HT-29 (cell line): ENCODE data around the gene FAM98C. TPM values are rescaled to one million over a fixed set of nuclear protein-coding genes. Genes with fewer than 3 reads are reported as not detected.
"Not testable (repeated sequence)": the region's sequence is repeated elsewhere in the genome, so short reads cannot be mapped to it uniquely, and the experiment has no call there.

Experiments used
- DNase-seq: peaks from one replicate; pipeline ENCODE4 v3.0.0-alpha.2; 2015; ENCODE audit warnings: low spot score
- total RNA-seq: library from RNA; depleted of rRNA; stranded (reverse); fragments of >200 nt; shearing (Covaris generic); gene quantifications from 2 replicates; pipeline ENCODE4 v1.2.3, GENCODE V29; 2014

The FAM98C gene
- total RNA-seq, 1 experiment from 2014 or later = 49.5 TPM

DNA sequence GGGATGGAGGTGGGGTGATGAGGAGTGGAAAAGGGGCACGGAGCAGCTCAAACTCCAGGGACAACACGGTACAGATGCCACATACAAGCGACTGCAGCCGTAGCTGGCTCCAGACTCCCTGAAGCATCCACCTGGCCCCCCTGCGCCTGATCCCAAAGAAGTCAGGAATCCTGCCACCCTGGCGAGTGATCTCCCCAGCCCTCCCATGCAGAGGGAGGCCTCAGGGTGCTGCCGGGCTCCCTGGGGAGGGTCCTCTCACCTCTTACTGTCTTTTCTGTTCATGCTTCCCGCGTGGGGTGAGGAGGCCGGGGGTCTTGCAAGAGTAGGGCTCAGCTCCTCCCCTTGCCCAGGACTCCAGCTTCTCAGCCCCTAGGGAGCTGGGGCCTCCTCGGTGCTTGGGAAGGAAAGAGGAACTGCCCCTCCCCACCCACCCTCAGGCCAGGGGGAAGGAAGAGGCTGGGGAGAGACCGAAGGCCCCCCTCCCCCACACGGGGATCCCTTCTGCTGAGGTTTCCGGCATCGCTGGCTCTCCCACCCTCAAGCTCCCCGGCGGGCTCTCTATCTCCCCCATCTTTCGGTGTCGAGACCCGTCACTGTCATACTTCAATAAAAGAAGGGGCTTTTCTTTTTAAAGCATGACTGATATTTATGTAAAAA, 23.0 kb downstream of the FAM98C start, which contains the start of gene RASGRP4:
TSS of gene RASGRP4 (minus strand) at position 410 of the 657 bp plus-strand sequence. CDS start at position 282, 128 bp downstream.
- no peak for DNase-seq

DNA sequence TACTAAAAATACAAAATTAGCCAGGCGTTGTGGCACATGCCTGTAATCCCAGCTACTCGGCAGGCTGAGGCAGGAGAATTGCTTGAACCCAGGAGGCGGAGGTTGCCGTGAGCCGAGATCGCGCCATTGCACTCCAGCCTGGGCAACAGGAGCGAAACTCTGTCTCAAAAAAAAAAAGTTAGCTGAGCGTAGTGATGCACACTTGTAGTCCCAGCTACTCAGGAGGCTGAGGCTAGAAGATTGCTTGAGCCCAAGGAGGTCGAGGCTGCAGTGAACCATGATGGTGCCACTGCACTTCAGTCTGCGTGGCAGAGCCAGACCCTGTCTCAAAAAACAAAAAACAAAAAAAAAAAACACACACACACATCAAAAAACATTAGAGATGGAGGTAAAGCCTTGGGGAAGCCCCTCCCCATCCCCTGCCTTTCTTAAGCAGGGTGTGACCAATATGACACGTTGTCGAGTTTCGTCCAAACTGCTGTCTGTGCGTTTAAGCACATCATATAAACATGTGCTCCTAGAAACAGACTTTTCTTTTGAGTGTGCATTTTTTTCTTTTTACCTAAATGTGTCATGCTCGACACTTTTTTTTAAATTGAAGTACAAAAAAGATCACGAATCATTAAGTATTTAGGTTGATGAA, 24.3 kb downstream of the FAM98C start:
- not testable (repeated sequence) for DNase-seq

DNA sequence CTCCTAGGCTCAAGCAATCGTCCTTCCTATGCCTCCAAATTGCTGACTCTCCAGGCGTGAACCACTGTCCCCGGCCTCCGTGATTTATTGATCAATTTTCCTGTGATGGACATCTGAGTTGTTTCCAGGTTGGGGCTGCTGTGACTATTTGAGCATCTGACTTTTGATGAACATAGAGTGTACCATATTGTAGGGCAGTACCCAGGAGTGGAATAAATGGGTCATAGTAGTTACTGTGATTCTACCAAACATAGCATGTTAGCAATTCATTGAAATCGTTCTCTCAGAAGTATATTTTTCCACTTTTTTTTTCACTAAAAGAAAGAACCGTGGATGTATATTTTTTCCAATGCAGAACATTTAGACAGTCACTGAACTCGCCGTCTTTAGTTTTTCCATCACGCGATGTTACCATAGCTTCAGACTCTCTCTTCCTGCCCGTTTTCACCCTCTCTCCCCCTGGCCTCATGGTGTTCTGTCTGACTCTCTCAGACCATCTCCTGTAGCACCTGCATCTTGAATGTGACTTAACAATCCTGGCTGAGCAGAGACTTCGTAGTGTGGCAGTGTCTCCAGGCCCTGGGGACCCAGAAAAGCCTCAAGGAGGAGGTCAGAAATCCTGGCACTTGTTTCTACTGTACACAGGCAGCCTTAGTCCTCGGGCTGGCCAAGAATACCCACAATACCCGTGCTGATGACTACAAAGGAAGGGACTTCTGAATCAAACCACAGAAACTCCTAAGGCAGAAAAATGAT, 26.3 kb downstream of the FAM98C start:
- no peak for DNase-seq

DNA sequence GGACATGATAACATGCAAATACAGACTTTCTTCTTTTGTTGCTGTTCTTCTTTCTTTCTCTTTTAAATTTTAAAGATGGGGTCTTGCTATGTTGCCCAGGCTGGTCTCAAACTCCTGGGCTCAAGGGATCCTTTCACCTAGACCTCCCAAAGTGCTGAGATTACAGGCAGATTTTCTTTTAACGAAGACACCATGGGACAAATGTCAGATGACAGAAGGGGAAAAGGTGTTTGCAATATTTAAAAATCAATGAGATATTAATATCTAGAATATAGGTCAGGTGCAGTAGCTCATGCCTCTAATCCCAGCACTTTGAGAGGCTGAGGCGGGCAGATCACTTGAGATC, 26.9 kb downstream of the FAM98C start:
- DNase-seq = no peak

DNA sequence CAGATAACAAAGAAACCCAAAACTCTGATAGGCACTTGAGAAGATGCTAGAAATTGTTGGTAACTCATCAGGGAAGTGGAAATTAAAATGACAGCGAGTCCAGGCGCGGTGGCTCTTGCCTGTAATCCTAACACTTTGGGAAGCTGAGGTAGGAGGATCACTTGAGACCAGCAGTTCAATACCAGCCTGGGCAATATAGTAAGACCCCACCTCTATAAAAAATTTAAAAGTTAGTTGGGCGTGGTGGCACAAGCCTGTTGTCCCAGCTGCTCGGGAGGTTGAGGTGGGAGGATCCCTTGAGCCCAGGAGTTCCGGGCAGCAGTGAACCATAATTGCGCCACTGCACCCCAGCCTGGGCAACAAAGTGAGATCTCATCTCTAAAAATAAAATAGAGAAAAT, 28.0 kb downstream of the FAM98C start:
- no peak for DNase-seq

DNA sequence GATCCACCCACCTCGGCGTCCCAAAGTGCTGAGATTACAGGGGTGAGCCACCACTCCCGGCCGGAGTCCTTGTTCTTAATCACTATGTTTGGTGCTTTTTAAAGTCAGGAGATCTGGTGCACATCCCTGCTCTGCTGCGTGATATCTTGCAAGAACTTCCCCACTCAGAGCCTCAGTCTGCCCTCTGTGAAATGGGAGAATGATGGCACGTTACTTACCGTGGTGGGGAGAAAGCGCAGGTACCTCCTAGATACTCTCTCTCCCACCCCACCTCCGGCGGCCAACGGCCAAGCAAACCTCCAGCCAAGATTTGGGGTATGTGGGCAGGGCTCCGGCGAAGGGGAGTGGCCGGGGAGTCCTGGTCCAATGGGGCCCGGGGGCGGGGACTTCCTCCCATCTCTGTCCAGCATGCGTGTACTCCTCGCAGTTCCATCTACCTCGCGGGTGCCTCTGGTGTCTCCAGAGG, 30.4 kb downstream of the FAM98C start, which contains the start of gene RYR1:
TSS of gene RYR1 (plus strand) at position 424 of the 466 bp plus-strand sequence. CDS start 139 bp downstream, outside the sequence.
- DNase-seq = no peak

DNA sequence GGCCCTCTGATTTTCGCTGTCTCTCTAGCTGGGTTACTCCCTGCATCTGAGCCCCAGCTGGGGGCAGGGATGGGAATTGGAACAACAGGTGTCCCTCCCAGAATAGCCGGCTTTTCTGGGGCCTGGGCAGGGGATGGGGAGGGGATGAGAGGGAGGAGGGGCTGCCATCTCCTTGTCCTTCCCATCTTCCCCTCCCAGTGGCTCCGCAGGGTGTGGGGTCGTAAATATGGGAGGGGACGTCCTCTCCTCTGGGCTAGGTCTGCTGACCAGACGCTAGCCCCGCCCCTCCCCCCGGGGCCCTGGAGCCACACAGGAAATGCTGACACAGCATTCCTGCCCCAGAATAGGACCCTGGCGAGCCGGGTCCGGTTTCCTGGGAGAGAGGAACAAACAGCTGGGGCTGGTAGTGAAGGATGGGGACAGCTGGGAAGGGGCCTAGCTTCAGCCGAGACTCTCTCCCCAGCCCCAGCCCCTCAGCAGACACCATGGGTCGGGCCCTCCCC, 31.7 kb downstream of the FAM98C start:
- no peak for DNase-seq

DNA sequence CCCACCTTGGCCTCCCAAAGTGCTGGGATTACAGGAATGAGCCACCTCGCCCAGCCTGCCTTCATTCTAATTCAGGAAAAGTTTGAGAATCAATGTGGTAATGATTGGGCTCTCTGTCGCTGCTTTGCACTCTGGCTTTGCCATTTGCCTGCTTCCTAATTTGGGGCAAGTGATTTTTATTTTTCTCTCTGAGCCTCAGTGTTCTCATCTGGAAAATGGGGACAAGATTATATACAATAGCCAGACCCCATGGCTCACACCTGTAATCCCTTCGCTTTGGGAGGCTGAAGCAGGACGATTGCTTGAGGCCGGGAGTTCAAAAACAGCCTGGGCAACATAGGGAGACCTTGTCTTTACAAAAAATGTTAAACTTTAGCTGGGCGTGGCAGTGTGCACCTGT, 34.4 kb downstream of the FAM98C start:
- DNase-seq = no peak

DNA sequence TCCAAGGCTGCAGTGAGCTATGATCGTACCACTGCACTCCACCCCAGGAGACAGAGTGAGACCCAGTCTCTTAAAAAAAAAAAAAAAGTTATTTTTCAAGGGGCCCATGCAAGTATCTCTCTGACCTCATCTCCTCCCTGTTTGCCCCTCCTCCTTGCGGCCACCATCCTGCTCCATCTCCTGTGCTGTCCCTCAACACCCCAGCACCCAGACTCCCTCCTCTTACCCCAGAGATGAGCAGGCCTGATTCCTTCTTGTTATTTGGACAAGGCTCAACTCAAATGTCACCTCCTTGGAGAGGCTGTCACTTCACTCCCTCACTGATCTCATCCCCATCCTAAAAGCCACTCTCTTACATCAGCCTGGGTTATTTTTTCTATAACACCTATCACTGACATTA, 35.0 kb downstream of the FAM98C start:
- DNase-seq = no peak

DNA sequence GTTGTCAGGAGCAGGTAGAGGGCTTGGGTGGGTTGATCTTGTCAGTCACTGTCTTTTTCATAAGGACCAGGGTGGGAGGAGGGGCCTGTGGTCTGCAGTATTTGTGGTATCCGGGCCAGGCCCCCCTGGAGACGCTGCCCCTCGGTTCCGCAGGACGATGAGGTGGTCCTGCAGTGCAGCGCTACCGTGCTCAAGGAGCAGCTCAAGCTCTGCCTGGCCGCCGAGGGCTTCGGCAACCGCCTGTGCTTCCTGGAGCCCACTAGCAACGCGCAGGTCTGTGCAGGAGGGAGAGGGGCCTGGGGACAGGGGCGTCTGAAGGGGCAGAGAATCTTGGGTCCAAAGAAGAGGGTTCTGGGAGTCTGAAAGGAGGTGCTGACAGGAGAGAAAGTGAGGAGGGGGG, 37.7 kb downstream of the FAM98C start:
- no peak for DNase-seq

DNA sequence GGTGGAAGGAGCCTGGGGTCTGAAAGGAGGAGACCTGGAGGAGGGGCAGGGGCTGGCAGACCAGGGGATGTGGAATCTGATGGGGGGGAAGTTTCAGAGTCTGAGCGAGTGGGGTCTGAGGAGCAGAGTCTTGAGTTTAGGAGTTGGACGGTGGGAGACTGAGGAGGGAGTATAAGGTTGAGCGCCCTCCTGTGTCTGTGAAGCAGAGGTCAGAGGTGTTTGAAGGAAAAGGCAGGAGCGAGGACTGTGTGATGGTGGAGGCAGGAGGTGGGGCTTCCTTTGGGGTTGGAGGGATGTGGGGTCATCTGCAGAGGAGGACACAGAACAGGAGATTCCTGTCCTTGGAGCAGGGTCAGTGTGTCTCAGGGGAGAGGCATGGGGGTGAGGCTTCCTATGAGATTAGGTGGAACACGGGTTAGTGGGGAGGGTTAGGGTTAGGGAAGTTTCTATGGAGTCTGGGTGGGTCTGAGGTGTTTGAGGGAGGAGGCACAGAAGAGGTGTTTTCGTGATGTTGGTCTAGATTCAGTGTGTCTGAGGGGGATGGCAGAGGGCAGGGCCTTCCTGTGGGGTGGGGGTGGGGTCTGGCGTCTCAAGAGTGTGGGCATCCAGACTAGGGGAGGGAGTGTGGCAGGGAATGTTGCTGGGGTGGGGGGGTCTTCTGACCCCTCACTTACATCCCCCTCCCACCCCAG, 38.9 kb downstream of the FAM98C start:
- peak; percentile 39 for DNase-seq

DNA sequence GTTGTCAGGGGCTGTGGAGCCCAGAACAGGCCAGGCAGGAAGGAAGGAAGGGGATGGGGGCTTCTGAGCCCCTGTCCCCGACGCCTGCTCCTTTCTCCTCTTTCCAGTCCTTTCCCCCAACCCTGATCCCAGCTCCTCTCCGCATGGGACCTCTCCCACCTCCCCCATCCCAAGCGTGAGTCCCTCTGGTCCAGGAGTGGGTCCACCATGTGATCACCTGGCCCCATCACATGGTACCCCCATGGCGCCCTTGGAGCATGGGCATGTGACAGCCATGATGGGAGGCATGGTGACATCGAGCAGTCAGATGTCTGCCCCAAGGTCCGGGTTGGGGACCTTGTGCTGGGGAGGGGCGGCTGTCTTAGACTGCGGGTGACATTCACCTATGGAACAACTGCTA, 39.8 kb downstream of the FAM98C start:
- DNase-seq = no peak

DNA sequence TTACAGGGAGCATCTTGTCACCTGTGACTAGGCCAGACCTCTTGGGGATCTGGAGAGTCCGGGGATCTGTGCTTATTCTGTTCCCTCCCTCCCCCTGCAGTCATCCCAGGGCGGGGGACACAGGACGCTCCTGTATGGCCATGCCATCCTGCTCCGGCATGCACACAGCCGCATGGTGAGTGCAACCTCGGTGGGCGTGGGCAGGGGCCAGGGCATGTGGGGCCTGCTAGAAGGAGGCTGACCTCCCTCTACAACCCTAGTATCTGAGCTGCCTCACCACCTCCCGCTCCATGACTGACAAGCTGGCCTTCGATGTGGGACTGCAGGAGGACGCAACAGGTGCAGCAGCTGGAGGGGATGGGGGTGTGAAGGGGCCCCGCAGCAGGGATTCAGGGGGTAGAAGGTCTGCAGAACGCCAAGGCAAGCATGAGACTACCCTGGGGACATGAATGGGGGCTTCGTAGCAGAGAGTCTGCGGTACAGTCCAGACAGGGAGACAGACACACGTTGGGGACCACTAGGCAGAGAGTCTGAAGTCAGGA, 40.6 kb downstream of the FAM98C start:
- no peak for DNase-seq

DNA sequence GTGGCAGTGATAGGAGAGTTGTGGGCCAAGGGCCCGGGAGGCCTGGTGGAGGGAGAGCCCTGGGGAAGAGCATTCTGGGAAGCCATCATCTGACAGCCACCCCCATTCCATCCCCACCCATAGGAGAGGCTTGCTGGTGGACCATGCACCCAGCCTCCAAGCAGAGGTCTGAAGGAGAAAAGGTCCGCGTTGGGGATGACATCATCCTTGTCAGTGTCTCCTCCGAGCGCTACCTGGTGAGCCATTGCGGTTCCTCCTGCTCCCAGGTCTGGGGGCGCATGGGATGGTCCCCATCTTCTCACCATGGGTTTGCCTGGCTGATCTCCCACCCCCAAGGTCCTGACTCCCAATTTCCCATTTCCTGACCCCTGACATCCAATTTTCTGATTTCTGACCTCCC, 41.1 kb downstream of the FAM98C start:
- DNase-seq = no peak

DNA sequence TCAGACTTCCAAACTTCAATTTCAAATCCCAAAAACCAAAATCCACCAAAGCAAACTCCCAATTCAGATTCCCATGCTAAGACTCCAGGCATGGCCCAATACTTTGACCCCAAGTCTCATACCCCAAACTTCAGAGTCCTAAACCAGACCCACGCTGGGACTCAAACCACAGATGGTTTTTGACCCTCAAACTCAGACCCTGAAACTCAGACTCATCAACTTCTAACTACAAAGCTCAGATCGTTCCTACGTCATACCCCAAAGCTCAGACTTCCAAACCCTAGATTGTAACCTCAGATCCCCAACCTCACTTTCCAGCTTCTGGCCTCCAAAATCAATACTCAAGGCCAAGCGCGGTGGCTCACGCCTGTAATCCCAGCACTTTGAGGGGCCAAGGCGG, 42.5 kb downstream of the FAM98C start:
- no peak for DNase-seq

DNA sequence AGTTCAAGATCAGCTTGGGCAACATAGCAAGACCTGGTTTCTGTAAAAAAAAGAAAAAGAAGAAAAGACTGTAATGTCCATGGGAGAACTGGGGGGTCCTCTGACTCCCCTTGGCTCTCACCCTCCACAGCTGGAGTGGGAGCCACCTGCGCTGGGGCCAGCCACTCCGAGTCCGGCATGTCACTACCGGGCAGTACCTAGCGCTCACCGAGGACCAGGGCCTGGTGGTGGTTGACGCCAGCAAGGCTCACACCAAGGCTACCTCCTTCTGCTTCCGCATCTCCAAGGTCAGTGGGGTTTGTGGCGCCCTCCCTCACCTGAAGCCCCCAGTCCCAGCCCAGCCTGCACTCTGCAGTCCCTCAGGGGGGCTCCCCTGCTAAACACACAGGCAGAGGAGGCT, 45.3 kb downstream of the FAM98C start:
- no peak for DNase-seq

DNA sequence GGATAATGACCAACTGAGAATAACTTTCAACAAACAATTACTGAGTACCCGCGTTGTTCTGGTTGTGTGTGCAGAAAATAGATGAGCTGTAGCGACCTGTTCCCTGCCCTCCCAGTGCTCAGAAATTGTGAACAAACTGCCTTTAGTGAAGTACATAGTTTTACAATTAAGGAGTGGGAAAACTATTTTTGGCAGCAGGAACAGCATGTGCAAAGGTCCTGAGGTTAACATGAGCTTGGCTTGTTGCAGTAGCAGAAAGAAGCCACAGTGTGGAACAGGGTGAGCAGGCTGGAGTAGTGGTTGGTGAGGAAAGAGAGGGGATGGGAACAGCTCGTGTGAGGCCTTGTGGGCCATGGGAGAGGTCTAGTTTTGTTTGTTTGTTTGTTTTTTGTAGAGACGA, 46.6 kb downstream of the FAM98C start:
- DNase-seq = no peak

DNA sequence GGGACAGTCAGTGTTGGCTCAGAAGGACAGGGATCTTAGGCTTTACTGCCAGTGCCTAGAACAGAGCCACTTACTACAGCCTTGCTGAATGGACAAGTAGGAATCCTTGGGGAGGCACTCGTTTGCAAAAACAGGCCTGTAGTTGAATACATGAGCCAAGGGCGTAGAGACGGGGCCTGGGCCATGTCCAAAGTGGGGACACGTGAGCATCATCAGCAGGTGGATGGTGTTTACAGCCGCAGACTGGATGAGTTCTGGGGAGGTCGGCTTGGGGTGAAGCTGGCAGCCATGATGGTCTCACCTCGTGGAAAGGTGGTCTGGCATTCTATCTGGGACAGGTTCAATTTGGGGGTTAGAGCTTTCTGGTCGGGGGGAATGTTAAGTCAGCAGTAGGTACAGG, 48.1 kb downstream of the FAM98C start:
- DNase-seq = no peak

DNA sequence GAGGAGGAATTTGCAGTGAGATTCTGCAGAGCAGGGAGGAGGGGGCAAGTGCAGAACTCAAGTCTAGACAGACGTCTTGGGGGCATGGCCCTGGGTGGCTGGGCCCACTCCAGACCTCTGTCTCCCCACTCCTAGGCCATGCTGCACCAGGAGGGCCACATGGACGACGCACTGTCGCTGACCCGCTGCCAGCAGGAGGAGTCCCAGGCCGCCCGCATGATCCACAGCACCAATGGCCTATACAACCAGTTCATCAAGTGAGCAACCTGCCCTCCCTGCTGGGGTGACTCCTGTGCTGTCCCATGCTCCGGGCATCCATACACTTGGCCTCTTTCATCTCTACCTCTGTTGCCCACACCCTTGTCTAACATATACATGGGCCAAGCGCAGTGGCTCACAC, 48.7 kb downstream of the FAM98C start:
- DNase-seq = peak; percentile 15

DNA sequence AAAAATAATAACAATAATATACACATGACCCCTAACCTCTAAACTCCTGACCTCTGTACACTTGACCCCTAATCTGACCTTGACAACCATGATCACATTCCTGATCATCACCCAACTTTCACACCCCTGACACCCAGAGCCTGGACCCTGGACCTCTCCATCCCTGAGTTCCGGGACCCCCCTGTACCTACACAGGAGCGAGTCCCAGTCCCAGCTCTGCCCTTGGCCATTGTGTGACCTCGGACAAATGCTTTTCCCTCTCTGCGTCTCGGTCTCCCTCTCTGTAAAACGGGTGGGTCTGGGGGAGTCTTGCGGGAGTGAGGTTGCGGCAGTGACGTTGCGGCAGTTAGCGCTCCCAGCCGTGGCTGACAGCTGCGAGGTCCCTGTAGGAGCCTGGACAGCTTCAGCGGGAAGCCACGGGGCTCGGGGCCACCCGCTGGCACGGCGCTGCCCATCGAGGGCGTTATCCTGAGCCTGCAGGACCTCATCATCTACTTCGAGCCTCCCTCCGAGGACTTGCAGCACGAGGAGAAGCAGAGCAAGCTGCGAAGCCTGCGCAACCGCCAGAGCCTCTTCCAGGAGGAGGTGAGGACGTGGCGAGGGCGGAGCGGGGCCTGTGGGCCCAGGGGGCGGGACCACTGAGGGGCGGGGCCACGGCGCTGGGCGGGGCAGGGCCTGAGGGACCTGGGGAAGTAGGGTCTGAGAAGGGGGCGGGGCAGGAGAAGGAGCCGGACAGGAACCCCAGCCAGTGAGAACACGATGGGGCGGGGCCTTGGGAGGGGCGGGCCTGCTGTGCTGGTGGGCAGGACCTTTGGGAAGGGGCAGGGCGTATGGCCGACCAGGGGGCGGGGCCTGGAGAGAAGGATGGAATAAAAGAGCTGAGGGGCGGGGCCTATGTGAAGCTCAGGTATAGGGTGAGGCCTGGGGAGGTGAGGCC, 49.8 kb downstream of the FAM98C start:
- DNase-seq = peak; percentile 58
